GM12891 (cell line): ENCODE results near the gene DUSP15.

Experiments
- POLR2A ChIP-seq: IDR thresholded peaks from 2 replicates; pipeline ENCODE4 v1.6.1; 2011; ENCODE audit warnings: low read depth, low read length, control low read depth
- POLR2AphosphoS5 ChIP-seq: IDR thresholded peaks from 2 replicates; pipeline ENCODE4 v1.6.1; 2011; ENCODE audit warnings: low read depth, low read length, control low read depth
- TAF1 ChIP-seq: IDR thresholded peaks from 2 replicates; pipeline ENCODE4 v1.6.1; 2011; ENCODE audit warnings: low read depth, low read length, control low read depth

GRCh38 chr20:31853481-31853880, 16.8 kb downstream of the DUSP15 start:
- TF ChIP-seq POLR2A (no peak), TAF1 (no peak), POLR2AphosphoS5 (no peak)
